HepG2 (cell line): ENCODE results near the gene PPFIA3.
A peak's percentile ranks its signal among the peaks of the same experiment; 100 is the strongest.

Experiments
- ATF4 ChIP-seq, 2 experiments: fragments of 450-650 bp in 1 of 2; sonication (generic) in 1 of 2; formaldehyde crosslinking; IDR thresholded peaks; 2 replicates each; pipeline versions ENCODE4 v1.5.0 to v1.8.0; 2020 to 2022; ENCODE audit warnings: mild to moderate bottlenecking in 1 of 2, missing genetic modification reagents in 1 of 2
- EHMT2 ChIP-seq: fragments of 200-600 bp; sonication (generic); IDR thresholded peaks from 2 replicates; pipeline ENCODE4 v1.7.0; 2017; ENCODE audit warnings: antibody characterized with exemption, low read depth, low read length, borderline replicate concordance
- EP300 ChIP-seq, 3 experiments: sonication (generic) in 1 of 3; formaldehyde crosslinking in 1 of 3; IDR thresholded peaks; 2 replicates each; pipeline versions ENCODE4 v1.5.1 to v1.6.1; 2011 to 2020; ENCODE audit warnings: low read depth in 2 of 3, low read length in 2 of 3, borderline replicate concordance in 1 of 3, improper control_type of control experiment in 1 of 3, mild to moderate bottlenecking in 1 of 3, missing genetic modification reagents in 1 of 3, moderate library complexity in 1 of 3
- EZH2 ChIP-seq: conservative IDR thresholded peaks from 2 replicates; pipeline ENCODE4 v1.6.1; 2012; ENCODE audit warnings: mild to moderate bottlenecking, low read depth, low read length, moderate library complexity
- JUND ChIP-seq: sonication (generic); formaldehyde crosslinking; IDR thresholded peaks from 2 replicates; pipeline ENCODE4 v1.8.0; 2022; ENCODE audit warnings: mild to moderate bottlenecking, missing genetic modification reagents
- MAFK ChIP-seq, 2 experiments: IDR thresholded peaks in 1 of 2; conservative IDR thresholded peaks in 1 of 2; 2 replicates each; pipeline ENCODE4 v1.6.1; 2011; ENCODE audit warnings: improper control_type of control experiment in 2 of 2, low read length in 2 of 2
- MXI1 ChIP-seq: IDR thresholded peaks from 3 replicates; pipeline ENCODE4 v1.6.1; 2012; ENCODE audit warnings: low read depth, low read length, inconsistent platforms, borderline replicate concordance
- TBP ChIP-seq: sonication (generic); formaldehyde crosslinking; IDR thresholded peaks from 2 replicates; pipeline ENCODE4 v1.5.0; 2020; ENCODE audit warnings: missing genetic modification reagents
- ZNF263 ChIP-seq: sonication (generic); formaldehyde crosslinking; IDR thresholded peaks from 2 replicates; pipeline ENCODE4 v1.4.0; 2020; ENCODE audit warnings: missing genetic modification reagents
- ZNF367 ChIP-seq: sonication (generic); formaldehyde crosslinking; IDR thresholded peaks from 2 replicates; pipeline ENCODE4 v1.4.0; 2020; ENCODE audit warnings: missing genetic modification reagents, borderline replicate concordance
- TF ChIP-seq, protein P1 (sequence below): sonication (generic); formaldehyde crosslinking; IDR thresholded peaks from 2 replicates; pipeline ENCODE4 v1.5.0; 2020; ENCODE audit warnings: mild to moderate bottlenecking, missing genetic modification reagents, moderate library complexity

GRCh38 chr19:49165865-49166301, 46.5 kb downstream of the PPFIA3 start:
- TF ChIP-seq EP300 (IDR thresholded peaks at IDR 0.05; ENCODE audit: low read depth in 2 of 2, low read length in 2 of 2) (no peak), EP300 (CRISPR knock-in tag; IDR thresholded peaks at IDR 0.05; ENCODE audit: borderline replicate concordance) (no peak), ATF4 (CRISPR knock-in tag; IDR thresholded peaks at IDR 0.05) (no peak), MXI1 (no peak), EHMT2 (no peak), EZH2 (no peak), ZNF263 (no peak), MAFK (conservative IDR thresholded peaks at IDR 0.05 in 1 of 2, IDR thresholded peaks at IDR 0.05 in 1 of 2; ENCODE audit: low read length in 2 of 2) (no peak), ZNF367 (CRISPR knock-in tag) (no peak), JUND (no peak), TBP (CRISPR knock-in tag) (no peak)
- TF ChIP-seq, protein P1, sequence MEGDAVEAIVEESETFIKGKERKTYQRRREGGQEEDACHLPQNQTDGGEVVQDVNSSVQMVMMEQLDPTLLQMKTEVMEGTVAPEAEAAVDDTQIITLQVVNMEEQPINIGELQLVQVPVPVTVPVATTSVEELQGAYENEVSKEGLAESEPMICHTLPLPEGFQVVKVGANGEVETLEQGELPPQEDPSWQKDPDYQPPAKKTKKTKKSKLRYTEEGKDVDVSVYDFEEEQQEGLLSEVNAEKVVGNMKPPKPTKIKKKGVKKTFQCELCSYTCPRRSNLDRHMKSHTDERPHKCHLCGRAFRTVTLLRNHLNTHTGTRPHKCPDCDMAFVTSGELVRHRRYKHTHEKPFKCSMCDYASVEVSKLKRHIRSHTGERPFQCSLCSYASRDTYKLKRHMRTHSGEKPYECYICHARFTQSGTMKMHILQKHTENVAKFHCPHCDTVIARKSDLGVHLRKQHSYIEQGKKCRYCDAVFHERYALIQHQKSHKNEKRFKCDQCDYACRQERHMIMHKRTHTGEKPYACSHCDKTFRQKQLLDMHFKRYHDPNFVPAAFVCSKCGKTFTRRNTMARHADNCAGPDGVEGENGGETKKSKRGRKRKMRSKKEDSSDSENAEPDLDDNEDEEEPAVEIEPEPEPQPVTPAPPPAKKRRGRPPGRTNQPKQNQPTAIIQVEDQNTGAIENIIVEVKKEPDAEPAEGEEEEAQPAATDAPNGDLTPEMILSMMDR (CRISPR knock-in tag) = peak; percentile 19; the same call in 1 of the 2 replicates
